ENCODE data around the gene RASAL1.

Gene RASAL1

DNA sequence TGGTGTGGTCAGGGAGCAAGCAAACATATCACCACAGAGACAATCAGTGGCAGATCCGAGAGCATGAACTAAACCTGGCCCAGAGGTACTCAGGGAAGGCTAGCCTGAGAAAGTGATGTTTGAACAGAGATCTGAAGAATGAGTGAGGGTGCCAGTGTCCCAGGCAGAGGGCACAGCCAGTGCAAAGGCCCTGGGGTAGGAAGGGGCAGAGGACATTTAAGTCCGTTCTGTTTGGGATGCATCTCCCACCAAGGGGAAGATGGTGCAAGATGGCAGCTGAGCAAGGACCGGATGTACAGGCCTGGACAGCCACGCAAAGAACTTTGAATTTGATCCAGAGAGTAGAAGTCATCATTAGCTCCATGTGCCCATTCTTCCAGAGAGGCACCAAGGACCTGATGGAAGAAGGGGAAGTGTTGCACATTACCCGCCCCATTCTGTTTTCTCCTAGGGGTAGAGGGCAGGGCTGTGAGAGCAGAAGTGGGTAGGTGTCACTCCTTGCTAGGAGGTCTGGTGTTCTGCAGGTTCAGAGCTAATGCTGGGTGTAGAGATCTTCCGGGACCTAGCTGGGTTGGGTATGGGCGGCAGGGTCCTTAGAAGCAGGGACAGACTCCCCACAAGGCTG lies 75.1 kb downstream of the RASAL1 start:
- DNase-seq (ENCODE audit: low spot score) (no peak), FAIRE-seq (no peak)

DNA sequence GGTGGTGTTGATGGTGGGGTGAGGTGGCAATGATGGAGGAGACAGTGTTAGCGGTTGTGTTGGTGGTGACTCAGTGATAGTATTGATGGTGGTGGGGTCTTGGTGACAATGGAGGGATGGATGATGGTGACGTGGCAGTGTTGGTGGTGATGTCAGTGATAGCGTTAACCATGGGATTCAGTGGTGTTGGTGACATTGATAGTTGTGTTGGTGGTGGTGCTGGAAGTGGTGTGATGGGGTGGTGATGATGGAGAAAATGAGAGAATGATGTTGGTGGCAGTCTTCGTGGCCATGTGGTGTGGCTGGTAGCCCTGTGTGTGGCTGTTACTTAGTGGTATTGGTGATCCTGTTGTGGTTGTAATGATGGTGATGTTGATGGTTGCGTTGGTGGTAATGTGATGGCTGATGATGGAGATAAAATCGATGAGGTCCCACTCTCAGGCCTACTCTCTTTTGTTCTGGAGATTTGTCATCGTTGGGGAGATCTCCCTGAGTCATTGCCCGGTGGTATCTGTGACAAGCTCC lies 76.4 kb downstream of the RASAL1 start:
- DNase-seq (ENCODE audit: low spot score), result no peak
- peak; percentile 67 for FAIRE-seq

DNA sequence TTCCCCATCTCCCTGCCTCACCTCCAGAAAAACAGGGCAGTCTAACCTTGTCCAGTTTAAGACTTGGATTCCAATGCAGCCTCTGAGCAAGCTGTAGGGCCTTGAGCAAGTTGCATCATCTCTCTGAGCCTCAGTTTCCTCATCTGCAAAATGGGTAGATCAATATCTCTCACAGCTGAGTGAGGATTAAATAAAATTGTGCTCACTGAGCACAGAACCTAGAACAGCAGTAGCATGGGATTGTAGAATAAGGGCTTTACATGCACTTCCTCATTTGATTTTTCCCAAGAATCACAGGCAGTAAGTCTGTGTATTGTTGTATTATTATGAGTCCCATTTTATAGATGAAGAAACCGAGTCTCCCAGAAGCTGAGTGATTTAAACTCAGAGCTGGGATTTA lies 77.0 kb downstream of the RASAL1 start:
- DNase-seq (ENCODE audit: low spot score) (no peak), FAIRE-seq (no peak)

DNA sequence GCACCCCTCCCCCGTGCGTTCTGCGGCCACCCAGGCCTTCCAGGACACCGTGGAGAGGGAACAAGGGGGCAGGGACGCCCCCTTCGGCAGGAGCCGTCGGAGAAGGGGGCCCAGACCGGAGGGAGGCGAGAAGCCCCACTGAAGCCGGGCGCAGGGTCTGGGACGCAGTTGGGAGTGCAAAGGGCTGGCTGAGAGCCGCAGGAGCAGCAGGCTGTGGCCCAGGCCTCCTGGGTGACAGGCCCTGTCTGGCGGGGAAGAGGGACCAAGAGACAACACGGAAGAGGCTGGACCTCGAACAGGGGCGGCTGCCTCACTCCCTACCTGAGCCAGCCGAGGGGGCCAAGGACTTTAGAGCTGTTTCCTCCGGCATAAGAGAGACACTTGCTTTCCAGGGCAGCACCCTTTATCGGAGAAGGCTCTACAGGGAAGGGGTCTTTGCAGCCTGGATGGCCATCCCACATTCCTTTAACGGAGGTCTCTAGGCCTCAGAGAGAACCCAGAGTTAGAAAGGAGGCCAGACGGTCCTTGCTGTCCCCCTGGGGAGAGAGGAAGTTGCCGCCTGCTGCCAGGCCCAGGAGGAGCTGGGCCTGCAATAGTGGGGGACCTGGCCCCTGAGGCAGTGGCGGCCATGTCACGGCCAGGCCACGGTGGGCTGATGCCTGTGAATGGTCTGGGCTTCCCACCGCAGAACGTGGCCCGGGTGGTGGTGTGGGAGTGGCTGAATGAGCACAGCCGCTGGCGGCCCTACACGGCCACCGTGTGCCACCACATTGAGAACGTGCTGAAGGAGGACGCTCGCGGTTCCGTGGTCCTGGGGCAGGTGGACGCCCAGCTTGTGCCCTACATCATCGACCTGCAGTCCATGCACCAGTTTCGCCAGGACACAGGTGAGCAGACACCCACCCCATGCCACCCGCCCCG lies 77.7 kb downstream of the RASAL1 start:
- no peak for FAIRE-seq
- no peak for DNase-seq (ENCODE audit: low spot score)

DNA sequence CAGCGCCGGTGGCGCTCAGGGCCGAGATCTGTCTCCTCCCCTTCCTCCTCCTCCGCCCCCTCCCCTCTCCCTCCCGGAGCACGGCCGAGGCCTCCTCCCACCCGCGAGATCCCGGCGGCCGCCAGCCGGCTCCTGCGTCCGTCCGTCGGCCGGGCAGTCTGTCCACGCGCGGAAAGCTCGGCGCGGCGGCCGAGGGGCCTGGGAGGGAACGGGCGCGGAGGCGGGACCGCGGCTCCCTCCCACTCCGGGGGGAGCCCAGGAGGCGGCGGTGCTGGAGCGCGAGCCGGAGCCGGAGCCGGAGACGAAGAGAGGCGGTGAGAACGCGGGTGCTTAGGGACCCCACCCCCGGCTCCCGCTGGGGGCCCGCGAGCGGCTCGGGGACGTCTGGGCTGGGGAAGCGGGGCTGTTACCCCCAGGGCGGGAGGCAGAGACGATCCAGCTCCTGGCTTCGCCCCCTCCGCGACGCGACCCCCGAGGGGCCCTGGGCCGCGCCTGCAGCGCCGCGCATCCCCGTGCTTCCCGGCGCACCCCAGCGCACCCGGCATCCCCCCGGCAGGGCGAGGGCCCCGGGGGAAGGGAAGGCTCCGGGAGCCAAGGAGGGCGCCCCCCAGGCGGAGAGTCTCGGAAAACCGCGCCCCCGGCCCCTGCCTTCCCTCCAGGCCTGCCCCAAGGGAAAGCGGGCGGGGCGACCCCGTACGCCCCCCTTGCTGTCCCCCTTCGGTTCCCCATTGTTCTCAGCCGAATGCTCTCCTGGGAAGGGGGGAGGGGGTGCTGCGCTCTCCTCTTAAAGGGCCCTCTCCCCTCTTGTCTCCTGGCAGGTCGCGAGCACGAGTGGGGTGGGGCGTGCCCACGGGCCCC lies 78.7 kb downstream of the RASAL1 start, which contains the start of gene DTX1:
TSS of gene DTX1 (plus strand) at position 100 of the 858 bp plus-strand sequence. CDS start 1,463 bp downstream, outside the sequence.
- FAIRE-seq (no peak), DNase-seq (ENCODE audit: low spot score) (peak; percentile 58)

DNA sequence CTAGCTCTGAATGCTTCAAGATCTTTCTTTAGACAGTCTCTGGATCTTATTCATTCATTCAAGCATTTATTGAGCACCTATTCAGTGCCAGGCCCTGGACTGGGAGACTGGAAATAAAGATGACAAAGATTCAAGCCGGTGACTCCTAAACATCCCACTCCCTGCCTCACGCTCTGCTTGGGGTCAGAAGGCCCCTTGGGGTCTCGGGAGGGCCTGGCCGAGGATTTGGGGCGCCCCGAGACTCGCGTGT lies 79.3 kb downstream of the RASAL1 start:
- no peak for FAIRE-seq
- DNase-seq (ENCODE audit: low spot score), result no peak

DNA sequence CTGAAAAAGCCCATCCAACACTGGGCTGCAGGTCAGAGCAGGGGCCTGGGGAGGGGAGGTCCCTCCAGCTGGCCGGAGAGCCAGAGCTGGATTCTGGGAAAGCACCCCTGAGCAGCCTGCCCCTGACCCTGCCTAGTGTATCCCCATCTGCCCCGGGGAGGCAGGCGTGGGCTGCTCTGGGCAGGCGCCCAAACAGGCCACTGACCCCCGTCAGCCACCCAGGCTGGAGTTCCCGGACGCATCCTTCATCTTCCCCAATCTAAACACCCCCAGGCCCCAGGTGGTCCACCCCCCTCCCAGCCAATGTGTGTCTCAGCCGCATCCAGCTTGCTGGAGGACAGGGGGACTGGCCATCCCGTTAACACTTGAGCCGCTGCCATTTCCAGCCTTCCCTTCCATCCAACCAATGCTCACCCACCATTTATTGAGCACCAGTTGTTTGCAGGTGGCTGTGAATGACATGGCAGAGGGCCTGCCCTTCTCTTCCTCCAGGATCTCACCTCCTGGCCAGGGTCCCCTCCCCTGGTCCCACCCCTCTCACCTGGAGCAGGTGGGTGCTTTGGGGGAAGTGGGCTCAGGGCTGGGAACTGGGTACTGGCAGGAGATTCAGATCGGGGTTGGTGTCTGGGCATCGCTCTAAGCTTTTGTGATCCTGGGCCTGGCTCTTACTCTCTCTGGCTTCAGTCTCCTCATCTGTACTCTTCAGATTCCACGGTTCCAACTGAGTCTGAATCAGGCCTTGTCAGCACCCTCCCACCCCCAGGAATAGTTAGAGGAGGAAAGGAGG lies 79.8 kb downstream of the RASAL1 start:
- FAIRE-seq, result no peak
- DNase-seq (ENCODE audit: low spot score), result no peak

DNA sequence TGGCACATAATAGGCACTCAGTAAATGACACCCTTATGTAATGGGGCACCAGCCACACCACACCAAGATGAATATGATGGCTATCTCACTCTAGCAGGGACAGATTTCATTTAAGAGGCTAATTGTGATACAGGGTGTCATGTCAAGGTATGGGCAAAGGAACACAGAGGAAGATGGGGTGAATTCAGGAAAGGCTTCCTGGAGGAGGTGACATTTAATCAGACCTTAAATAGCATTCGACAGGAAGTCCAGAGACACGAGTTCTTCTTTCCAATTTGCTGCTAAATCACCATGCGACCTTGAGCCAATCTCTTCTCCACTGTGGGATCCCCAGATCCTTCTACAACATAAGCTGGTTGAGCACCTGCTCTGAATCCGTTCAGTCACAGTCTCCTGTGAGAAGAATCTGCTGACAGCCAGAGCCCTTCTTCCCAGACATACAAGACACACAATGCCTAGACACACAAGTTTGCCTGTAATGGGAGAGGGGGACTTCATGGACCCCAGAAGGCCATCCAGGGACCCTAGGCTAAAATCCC lies 80.5 kb downstream of the RASAL1 start:
- FAIRE-seq (no peak), DNase-seq (ENCODE audit: low spot score) (no peak)

DNA sequence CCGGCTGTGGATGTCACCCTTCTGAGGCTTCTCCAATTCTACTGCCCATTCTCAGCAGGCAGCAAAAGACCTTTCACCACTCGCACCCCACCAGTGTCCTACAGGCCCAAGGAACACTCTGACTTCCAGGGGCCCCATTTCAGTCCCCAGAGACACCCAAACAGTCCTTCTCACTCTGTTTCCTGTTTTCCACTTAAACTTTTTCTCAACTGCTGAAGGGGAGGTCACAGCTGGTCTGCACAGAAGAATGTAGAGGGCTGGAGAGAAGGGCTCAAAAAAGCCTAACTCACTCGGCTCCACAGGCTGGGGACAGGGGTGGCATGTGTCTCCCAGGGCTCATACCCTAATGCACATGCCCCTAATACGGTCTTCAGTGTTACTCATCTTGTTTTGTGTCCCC lies 83.2 kb downstream of the RASAL1 start:
- FAIRE-seq, result no peak

DNA sequence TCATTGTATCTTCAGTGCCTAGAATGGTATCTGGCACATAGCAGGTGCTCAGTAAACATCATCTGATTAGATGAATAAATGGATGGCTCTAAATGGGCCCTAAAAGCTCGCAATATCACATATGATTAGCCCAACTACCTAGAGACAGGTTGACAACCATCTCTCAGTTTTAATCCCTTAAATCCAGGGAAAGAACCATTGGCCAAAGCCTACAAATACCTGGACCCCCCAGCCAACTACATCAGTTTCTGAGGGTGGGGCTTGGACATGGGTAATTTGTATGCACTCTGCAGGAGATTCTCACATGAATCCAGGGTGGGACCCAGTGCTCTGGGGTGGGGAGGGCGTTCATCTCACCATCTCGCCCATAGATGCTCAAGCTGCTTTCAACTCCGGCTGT lies 83.8 kb downstream of the RASAL1 start:
- DNase-seq (ENCODE audit: low spot score) (no peak), FAIRE-seq (no peak)

More for the DNA sequence above, 83.2 kb downstream of the RASAL1 start:
- no peak for DNase-seq (ENCODE audit: low spot score)

DNA sequence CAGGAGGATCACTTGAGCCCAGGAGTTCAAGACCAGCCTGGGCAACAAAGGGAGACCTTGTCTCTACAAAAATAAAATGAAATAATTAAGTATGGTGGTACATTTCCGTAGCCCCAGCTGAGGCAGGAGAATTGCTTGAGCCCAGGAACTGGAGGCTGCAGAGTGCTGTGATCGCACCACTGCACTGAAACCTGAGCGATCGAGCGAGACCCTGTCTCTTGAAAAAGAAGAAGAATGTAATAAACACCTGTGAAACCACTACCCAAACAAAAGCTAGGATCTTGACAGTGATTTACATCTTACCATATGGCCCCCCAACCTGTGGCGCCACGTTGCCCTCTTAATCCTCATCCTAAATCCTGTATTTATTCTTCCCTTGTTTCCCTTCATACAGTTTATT lies 84.8 kb downstream of the RASAL1 start:
- no peak for DNase-seq (ENCODE audit: low spot score)
- no peak for FAIRE-seq

DNA sequence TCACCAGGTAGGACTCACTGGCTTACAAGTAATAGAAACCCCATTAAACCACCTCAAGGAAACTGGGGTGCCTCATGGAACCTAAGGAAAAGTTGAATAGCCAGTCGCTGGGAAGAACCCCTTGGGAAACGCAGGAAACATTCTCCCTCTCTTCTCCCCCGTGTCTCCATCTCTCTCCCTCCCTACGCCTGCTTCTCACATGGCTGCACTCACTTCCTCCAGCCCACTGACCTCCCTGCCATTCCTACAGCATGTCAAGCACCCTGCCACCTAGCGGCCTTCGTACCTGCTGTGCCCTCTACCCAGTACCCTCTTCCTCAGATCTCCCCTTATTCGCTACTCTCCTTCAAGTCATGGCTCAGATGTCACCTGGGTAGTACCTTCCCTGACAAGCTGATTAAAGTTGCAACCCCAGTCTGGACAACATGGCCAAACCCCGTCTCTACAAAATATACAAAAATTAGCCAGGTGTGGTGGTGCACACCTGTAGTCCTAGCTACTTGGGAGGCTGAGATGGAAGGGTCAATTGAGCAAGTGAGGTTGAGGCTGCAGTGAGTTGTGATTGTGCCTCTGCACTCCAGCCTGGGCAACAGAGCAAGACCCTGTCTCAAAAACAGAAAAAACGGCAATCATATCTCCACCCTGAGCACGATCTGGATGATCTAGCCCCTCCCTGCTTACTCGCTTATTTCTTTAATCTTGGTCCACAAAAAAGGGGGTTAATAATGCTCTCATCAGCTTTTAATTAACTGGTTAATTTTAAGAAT lies 85.4 kb downstream of the RASAL1 start:
- DNase-seq (ENCODE audit: low spot score) (no peak), FAIRE-seq (no peak)

Data from urothelium cell line (cell line).